Gastrocnemius medialis (tissue), 4 donors: ENCODE measurements around the gene TMEM115. TPM values are rescaled to one million over a fixed set of nuclear protein-coding genes. Genes with fewer than 3 reads are reported as not detected.

Experiments used
- ATAC-seq, 2 donors: fragments of 150-250 bp; one replicate each; pipeline ENCODE4 v1.9.1; 2016
- DNase-seq, 2 donors: peaks; one replicate each; pipeline ENCODE4 v3.0.0-alpha.2; 2019
- H3K27ac ChIP-seq, 4 donors: fragments of 200-600 bp; sonication (generic); 1 replicate in 1 of 4; 2 replicates in 3 of 4; pipeline ENCODE4 v1.5.1; 2016 to 2018; ENCODE audit warnings: mild to moderate bottlenecking in 2 of 4, moderate library complexity in 1 of 4
- H3K27me3 ChIP-seq, 3 donors: fragments of 200-600 bp; sonication (generic) in 2 of 3; 1 replicate in 1 of 3; 2 replicates in 2 of 3; pipeline versions ENCODE4 v1.5.1 to v1.6.0; 2016 to 2019; ENCODE audit warnings: mild to moderate bottlenecking in 1 of 3, moderate library complexity in 1 of 3
- H3K36me3 ChIP-seq, 2 donors: fragments of 200-600 bp; sonication (generic) in 1 of 2; one replicate each; pipeline ENCODE4 v1.5.1; 2017 to 2018
- H3K4me1 ChIP-seq, 2 donors: fragments of 200-600 bp; sonication (generic) in 1 of 2; one replicate each; pipeline ENCODE4 v1.5.1; 2016 to 2017; ENCODE audit warnings: mild to moderate bottlenecking in 2 of 2
- H3K4me3 ChIP-seq, 4 donors: fragments of 200-600 bp; sonication (generic) in 3 of 4; 1 replicate in 1 of 4; 2 replicates in 3 of 4; pipeline ENCODE4 v1.5.1; 2016 to 2019; ENCODE audit warnings: mild to moderate bottlenecking in 2 of 4
- H3K9me3 ChIP-seq, 3 donors: fragments of 200-600 bp; sonication (generic) in 2 of 3; 1 replicate in 1 of 3; 2 replicates in 2 of 3; pipeline ENCODE4 v1.5.1; 2016 to 2019
- POLR2A ChIP-seq, 2 donors: fragments of 450-650 bp; IDR thresholded peaks; one replicate each; pipeline ENCODE4 v1.6.1; 2017; ENCODE audit warnings: antibody characterized with exemption in 2 of 2, mild to moderate bottlenecking in 2 of 2, moderate library complexity in 2 of 2
- in situ Hi-C, 4 donors: fragments of 200-750 bp; cut with MboI; loops; one replicate each; pipeline versions ENCODE4 v1.15.0 to v1.8.0; 2017; ENCODE audit warnings: low sequenced_read_pairs in 4 of 4
- intact Hi-C: fragments of 100-400 bp; cut with DNase I; formaldehyde crosslinking; loops from one replicate; pipeline ENCODE4 v1.15.1; 2023; ENCODE audit warnings: low total_unique reads
- total RNA-seq, 4 donors: library from RNA; depleted of rRNA; stranded (reverse); fragments of >200 nt; gene quantifications; one replicate each; pipeline versions ENCODE4 v1.1.0 to v1.2.3, GENCODE V29; 2016
- TF ChIP-seq, protein P1 (sequence below), 5 experiments: fragments of 450-650 bp in 3 of 5; fragments of 200-600 bp in 2 of 5; sonication (generic) in 2 of 5; IDR thresholded peaks in 4 of 5; conservative IDR thresholded peaks in 1 of 5; 1 replicate in 4 of 5; 2 replicates in 1 of 5; pipeline ENCODE4 v1.5.1; 2016 to 2019; ENCODE audit warnings: antibody characterized with exemption in 5 of 5, mild to moderate bottlenecking in 3 of 5, moderate library complexity in 3 of 5

Gene TMEM115
- total RNA-seq, 4 donors from 2014 or later = 26.9 to 57.8 (median 42.3) TPM

DNA sequence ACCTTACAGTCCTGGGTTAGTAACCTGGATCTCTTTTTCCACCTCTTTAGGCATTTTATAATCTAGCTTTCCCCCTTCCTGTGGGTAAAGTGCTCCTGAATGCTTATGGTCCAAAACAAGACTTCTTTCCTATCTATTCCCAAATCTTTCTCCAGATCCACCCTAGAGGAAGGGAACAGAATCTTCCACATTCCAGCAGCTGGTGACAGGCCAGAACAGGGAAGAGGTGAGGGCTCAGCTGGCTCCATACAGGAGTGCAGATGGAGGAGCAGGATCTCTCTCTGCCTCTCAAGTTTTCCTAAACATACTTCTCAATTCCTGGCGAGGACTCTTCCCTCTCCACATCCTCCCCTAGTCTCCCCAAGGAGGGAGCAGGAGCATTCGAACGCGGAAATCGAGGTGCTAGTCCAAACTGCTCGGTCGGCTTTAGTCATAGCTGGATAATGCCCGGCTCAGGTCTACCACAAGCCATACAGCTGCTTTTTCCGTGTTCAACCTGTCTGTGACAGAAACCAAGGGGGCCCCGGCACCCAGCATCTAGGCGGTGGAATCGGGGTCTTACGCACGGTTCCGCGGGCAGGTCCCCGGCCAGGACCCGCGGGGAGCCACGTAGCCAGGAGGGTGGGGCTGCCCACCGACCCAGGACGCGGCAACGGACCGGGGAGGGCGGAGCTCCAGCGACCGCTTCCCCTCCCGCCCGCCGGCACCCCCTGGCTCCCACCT, 22.7 kb downstream of the TMEM115 start:
- Histone ChIP-seq H3K27me3 (no peaks in the 10 kb centered on the region), H3K36me3 (peaks cover 0 to 7% of the 10 kb centered on the region in 2 donors), H3K4me3 (peak overlapping the region; percentile 75 to 91 (median 82)), H3K4me1 (peaks cover 38 to 64% of the 10 kb centered on the region in 2 donors), H3K9me3 (no peaks in the 10 kb centered on the region), H3K27ac (peak overlapping the region; percentile 89 to 98 (median 97))
- DNase-seq (no peak), ATAC-seq (peak; percentile 3 to 7)
- intact Hi-C loops = loop anchor here (1.0 kb wide), 1 partner anchor 15 kb away; no protein-coding TSS in a partner anchor
- in situ Hi-C loops = no loop called here
- no peak for TF ChIP-seq POLR2A (IDR thresholded peaks at IDR 0.05)
- TF ChIP-seq, protein P1, sequence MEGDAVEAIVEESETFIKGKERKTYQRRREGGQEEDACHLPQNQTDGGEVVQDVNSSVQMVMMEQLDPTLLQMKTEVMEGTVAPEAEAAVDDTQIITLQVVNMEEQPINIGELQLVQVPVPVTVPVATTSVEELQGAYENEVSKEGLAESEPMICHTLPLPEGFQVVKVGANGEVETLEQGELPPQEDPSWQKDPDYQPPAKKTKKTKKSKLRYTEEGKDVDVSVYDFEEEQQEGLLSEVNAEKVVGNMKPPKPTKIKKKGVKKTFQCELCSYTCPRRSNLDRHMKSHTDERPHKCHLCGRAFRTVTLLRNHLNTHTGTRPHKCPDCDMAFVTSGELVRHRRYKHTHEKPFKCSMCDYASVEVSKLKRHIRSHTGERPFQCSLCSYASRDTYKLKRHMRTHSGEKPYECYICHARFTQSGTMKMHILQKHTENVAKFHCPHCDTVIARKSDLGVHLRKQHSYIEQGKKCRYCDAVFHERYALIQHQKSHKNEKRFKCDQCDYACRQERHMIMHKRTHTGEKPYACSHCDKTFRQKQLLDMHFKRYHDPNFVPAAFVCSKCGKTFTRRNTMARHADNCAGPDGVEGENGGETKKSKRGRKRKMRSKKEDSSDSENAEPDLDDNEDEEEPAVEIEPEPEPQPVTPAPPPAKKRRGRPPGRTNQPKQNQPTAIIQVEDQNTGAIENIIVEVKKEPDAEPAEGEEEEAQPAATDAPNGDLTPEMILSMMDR (IDR thresholded peaks at IDR 0.05 in 4 of 5, conservative IDR thresholded peaks at IDR 0.05 in 1 of 5) = no peak

DNA sequence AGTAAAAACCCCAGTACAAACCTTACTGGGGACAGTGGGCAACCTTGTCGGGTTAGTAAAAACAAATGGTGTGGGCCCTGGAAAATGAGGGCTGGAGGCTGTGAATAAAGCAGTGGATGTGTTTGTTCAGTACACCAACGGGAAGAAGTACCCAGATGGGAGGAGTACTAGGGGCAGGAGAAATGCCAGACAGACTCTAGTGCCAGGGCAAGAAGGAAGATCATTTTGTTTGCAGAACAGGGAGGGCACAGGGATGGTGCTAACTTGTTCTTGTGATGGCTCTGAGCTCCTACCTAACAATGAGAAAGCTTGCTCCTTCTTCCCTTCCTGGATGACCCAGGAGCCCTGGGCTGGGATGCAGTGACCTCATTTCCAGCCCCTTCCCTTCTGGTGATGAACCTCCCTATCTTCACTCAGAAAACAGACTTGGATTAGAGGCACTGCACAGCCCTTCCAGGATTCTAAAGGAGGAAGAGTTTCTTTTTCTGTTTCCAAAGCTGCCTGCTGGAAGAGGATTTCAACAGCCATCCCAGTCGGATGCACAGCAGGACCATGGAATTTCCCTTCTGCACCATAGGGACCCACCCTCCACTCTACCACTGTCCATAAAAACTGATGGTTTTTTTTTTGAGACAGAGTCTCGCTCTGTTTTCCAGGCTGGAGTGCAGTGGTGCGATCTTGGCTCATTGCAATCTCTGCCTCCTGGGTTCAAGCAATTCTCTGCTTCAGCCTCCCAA, 24.8 kb downstream of the TMEM115 start:
- intact Hi-C loops = no loop called here
- Histone ChIP-seq H3K27ac (peak overlapping the region; percentile 89 to 98 (median 97)), H3K4me3 (peak overlapping the region in 3 of 4 donors; percentile 10 to 83 (median 75)), H3K9me3 (no peaks in the 10 kb centered on the region), H3K4me1 (peaks cover 38 to 47% of the 10 kb centered on the region in 2 donors), H3K36me3 (peaks cover 0 to 28% of the 10 kb centered on the region in 2 donors), H3K27me3 (no peaks in the 10 kb centered on the region)
- ATAC-seq = no peak
- in situ Hi-C loops = no loop called here
- no peak for DNase-seq
- TF ChIP-seq POLR2A (IDR thresholded peaks at IDR 0.05) = no peak
- TF ChIP-seq, protein P1 (IDR thresholded peaks at IDR 0.05 in 4 of 5, conservative IDR thresholded peaks at IDR 0.05 in 1 of 5) = no peak

DNA sequence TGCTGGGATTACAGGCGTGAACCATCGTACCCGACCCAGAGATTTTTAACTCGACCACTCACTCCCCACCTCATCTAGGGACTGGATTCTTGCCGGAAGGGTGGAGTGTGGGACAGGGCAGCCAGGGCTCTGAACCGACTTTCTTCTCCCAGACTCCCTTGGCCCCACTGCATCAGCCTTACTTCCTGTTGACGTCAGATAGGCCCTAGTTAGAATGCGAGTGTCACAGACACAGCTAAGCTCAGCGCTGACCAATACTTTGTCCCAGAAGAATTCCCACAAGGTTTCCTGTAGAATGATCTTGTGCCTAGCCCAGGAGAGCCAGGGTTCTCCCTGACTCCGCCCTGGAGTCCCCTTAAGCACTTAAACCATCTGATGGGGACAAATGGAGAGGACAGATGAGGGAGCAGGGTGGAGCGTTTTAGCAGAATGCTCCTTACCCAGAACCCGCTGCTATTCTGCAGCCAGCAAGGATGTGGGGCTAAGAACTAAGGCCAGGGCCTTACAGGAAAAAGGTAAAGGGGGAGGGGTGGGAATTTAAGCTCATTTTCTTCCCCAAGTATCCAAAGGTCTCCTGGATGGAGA, 25.5 kb downstream of the TMEM115 start:
- TF ChIP-seq, protein P1 (IDR thresholded peaks at IDR 0.05 in 4 of 5, conservative IDR thresholded peaks at IDR 0.05 in 1 of 5) = no peak
- TF ChIP-seq POLR2A (IDR thresholded peaks at IDR 0.05) = peak; percentile 36 to 70
- H3K27ac ChIP-seq = peak overlapping the region; percentile 89 to 98 (median 97)
- intact Hi-C loops = no loop called here
- DNase-seq = peak; percentile 50 to 60
- H3K4me3 ChIP-seq = peak overlapping the region in 3 of 4 donors; percentile 16 to 75 (median 18)
- peaks cover 0 to 33% of the 10 kb centered on the region in 2 donors for H3K36me3 ChIP-seq
- in situ Hi-C loops = no loop called here
- no peaks in the 10 kb centered on the region for H3K9me3 ChIP-seq
- no peaks in the 10 kb centered on the region for H3K27me3 ChIP-seq
- peak; percentile 4 to 19 for ATAC-seq
- H3K4me1 ChIP-seq = peaks cover 36 to 45% of the 10 kb centered on the region in 2 donors

DNA sequence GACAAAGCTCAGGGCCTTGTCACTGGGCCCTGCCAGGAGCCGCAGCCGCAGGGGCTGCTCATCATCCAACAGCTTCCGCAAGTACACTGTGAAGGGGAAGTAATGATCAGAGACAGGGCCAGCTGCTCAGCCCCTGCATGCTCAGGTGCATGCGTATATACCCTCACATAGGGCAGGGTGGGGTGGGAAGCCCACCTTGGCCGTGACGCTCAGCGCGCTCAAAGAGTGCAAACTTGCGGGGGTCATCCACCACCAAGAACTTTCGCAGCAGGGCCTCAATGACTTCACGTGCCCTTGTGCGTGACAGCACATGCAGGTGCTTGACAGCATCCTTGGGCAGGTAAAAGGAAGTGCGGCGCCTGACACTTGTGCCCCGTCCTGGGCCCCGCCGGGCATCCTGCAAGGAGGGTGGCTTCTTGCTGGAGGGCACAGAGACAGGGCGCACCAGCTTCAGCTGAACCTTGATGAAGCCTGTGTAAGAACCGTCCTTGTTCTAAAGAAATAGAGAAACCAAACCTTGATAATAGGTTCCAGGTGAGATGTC, 27.9 kb downstream of the TMEM115 start:
- Histone ChIP-seq H3K36me3 (peaks cover 0 to 36% of the 10 kb centered on the region in 2 donors), H3K27me3 (no peaks in the 10 kb centered on the region), H3K9me3 (no peaks in the 10 kb centered on the region), H3K27ac (peak overlapping the region; percentile 89 to 98 (median 97)), H3K4me3 (no peak overlapping the region), H3K4me1 (peaks cover 49 to 53% of the 10 kb centered on the region in 2 donors)
- DNase-seq (no peak), ATAC-seq (no peak)
- in situ Hi-C loops (no loop called here), intact Hi-C loops (no loop called here)
- TF ChIP-seq POLR2A (IDR thresholded peaks at IDR 0.05) = no peak
- TF ChIP-seq, protein P1 (IDR thresholded peaks at IDR 0.05 in 4 of 5, conservative IDR thresholded peaks at IDR 0.05 in 1 of 5) = no peak
